HEK293 (cell line): ENCODE measurements around the gene LPGAT1.

Source experiments
- CTCF ChIA-PET: fragments of 350-600 bp; formaldehyde crosslinking; extraction: SDS; loops from one replicate; lab custom pipeline; 2021; ENCODE audit warnings: antibody characterized with exemption; lab: Yijun Ruan, JAX
- POLR2A ChIA-PET: fragments of 300-600 bp; formaldehyde crosslinking; extraction: SDS; loops from one replicate; lab custom pipeline; 2020; ENCODE audit warnings: antibody characterized with exemption, inconsistent platforms; lab: Yijun Ruan, JAX
- H3K27ac ChIP-seq: fragments of 200-500 bp; sonication (Bioruptor generic); 2 replicates; pipeline ENCODE4 v1.5.1; 2014; ENCODE audit warnings: low read depth, low read length, control low read depth, inconsistent platforms; ENCODE audit errors: extremely low read depth
- H3K36me3 ChIP-seq, 2 experiments: fragments of 200-500 bp in 1 of 2; sonication (Bioruptor generic) in 1 of 2; 1 replicate in 1 of 2; 2 replicates in 1 of 2; pipeline ENCODE4 v1.5.1; 2014 to 2017; ENCODE audit warnings: inconsistent platforms in 2 of 2, low read length in 2 of 2; ENCODE audit not compliant: control insufficient read depth in 2 of 2, insufficient read depth in 1 of 2
- H3K4me1 ChIP-seq: fragments of 200-500 bp; sonication (Bioruptor generic); 2 replicates; pipeline ENCODE4 v1.5.1; 2014; ENCODE audit warnings: mild to moderate bottlenecking, low read length, inconsistent platforms; ENCODE audit not compliant: control insufficient read depth, insufficient read depth
- H3K4me3 ChIP-seq: 2 replicates; pipeline ENCODE4 v1.5.1; 2011; ENCODE audit warnings: low read depth, mild to moderate bottlenecking, control low read depth, low read length, moderate library complexity
- H3K9me3 ChIP-seq: fragments of 200-500 bp; sonication (Bioruptor generic); 2 replicates; pipeline ENCODE4 v1.5.1; 2014; ENCODE audit warnings: low read depth, low read length, inconsistent platforms; ENCODE audit not compliant: control insufficient read depth, insufficient read depth
- IKZF3 ChIP-seq: fragments of 450-650 bp; IDR thresholded peaks from 2 replicates; pipeline ENCODE4 v1.5.0; 2018; ENCODE audit warnings: missing biosample characterization, mild to moderate bottlenecking, missing genetic modification characterization, moderate library complexity
- KLF16 ChIP-seq: fragments of 450-650 bp; formaldehyde crosslinking; IDR thresholded peaks from 2 replicates; pipeline ENCODE4 v1.5.1; 2017; ENCODE audit warnings: missing biosample characterization, missing genetic modification characterization
- KLF9 ChIP-seq: fragments of 450-650 bp; formaldehyde crosslinking; IDR thresholded peaks from 2 replicates; pipeline ENCODE4 v1.5.1; 2016; ENCODE audit warnings: missing biosample characterization, missing genetic modification characterization, low read depth
- PRDM1 ChIP-seq: fragments of 450-650 bp; formaldehyde crosslinking; IDR thresholded peaks from 2 replicates; pipeline ENCODE4; 2016; ENCODE audit warnings: missing biosample characterization, missing genetic modification characterization
- SP3 ChIP-seq: fragments of 450-650 bp; formaldehyde crosslinking; IDR thresholded peaks from 2 replicates; pipeline ENCODE4 v1.5.1; 2016; ENCODE audit warnings: missing biosample characterization, missing genetic modification characterization
- ZBTB1 ChIP-seq: fragments of 450-650 bp; formaldehyde crosslinking; IDR thresholded peaks from 2 replicates; pipeline ENCODE4 v1.5.1; 2016; ENCODE audit warnings: missing biosample characterization, missing genetic modification characterization
- ZBTB21 ChIP-seq: fragments of 450-650 bp; formaldehyde crosslinking; IDR thresholded peaks from 2 replicates; pipeline ENCODE4 v1.5.1; 2017; ENCODE audit warnings: missing biosample characterization, missing genetic modification characterization
- ZBTB48 ChIP-seq: fragments of 450-650 bp; formaldehyde crosslinking; IDR thresholded peaks from 2 replicates; pipeline ENCODE4 v1.5.1; 2016; ENCODE audit warnings: missing biosample characterization, missing genetic modification characterization
- ZBTB6 ChIP-seq: fragments of 450-650 bp; formaldehyde crosslinking; IDR thresholded peaks from 2 replicates; pipeline ENCODE4 v1.5.1; 2017; ENCODE audit warnings: missing biosample characterization, missing genetic modification characterization
- ZFP41 ChIP-seq: fragments of 450-650 bp; formaldehyde crosslinking; IDR thresholded peaks from 2 replicates; pipeline ENCODE4 v1.5.1; 2016; ENCODE audit warnings: missing biosample characterization, missing genetic modification characterization, borderline replicate concordance
- ZFP69B ChIP-seq: fragments of 450-650 bp; formaldehyde crosslinking; IDR thresholded peaks from 2 replicates; pipeline ENCODE4 v1.5.1; 2016; ENCODE audit warnings: missing biosample characterization, missing genetic modification characterization
- ZNF132 ChIP-seq: fragments of 450-650 bp; formaldehyde crosslinking; IDR thresholded peaks from 2 replicates; pipeline ENCODE4 v1.5.1; 2017; ENCODE audit warnings: missing biosample characterization, missing genetic modification characterization, borderline replicate concordance
- ZNF175 ChIP-seq: fragments of 450-650 bp; formaldehyde crosslinking; IDR thresholded peaks from 2 replicates; pipeline ENCODE4 v1.5.1; 2016; ENCODE audit warnings: missing biosample characterization, missing genetic modification characterization
- ZNF223 ChIP-seq: fragments of 450-650 bp; formaldehyde crosslinking; IDR thresholded peaks from 2 replicates; pipeline ENCODE4 v1.5.1; 2016; ENCODE audit warnings: missing biosample characterization, missing genetic modification characterization
- ZNF23 ChIP-seq: fragments of 450-650 bp; formaldehyde crosslinking; IDR thresholded peaks from 2 replicates; pipeline ENCODE4 v1.5.1; 2016; ENCODE audit warnings: missing biosample characterization, missing genetic modification characterization, borderline replicate concordance
- ZNF24 ChIP-seq: fragments of 450-650 bp; formaldehyde crosslinking; IDR thresholded peaks from 2 replicates; pipeline ENCODE4 v1.5.1; 2016; ENCODE audit warnings: missing biosample characterization, missing genetic modification characterization
- ZNF354C ChIP-seq: fragments of 450-650 bp; formaldehyde crosslinking; IDR thresholded peaks from 2 replicates; pipeline ENCODE4 v1.5.1; 2016; ENCODE audit warnings: missing biosample characterization, missing genetic modification characterization, low read depth, borderline replicate concordance
- ZNF37A ChIP-seq: fragments of 450-650 bp; IDR thresholded peaks from 2 replicates; pipeline ENCODE4 v1.5.1; 2018; ENCODE audit warnings: missing biosample characterization, missing genetic modification characterization
- ZNF488 ChIP-seq: fragments of 450-650 bp; formaldehyde crosslinking; IDR thresholded peaks from 2 replicates; pipeline ENCODE4 v1.5.1; 2016; ENCODE audit warnings: missing biosample characterization, missing genetic modification characterization
- ZNF513 ChIP-seq: fragments of 450-650 bp; IDR thresholded peaks from 2 replicates; pipeline ENCODE4 v1.5.1; 2018; ENCODE audit warnings: missing biosample characterization, missing genetic modification characterization
- ZNF548 ChIP-seq: fragments of 450-650 bp; formaldehyde crosslinking; IDR thresholded peaks from 2 replicates; pipeline ENCODE4 v1.5.1; 2016; ENCODE audit warnings: missing biosample characterization, missing genetic modification characterization
- ZNF549 ChIP-seq: fragments of 450-650 bp; IDR thresholded peaks from 2 replicates; pipeline ENCODE4 v1.5.1; 2018; ENCODE audit warnings: missing biosample characterization, missing genetic modification characterization, mild to moderate bottlenecking, inconsistent platforms, moderate library complexity
- ZNF600 ChIP-seq: fragments of 450-650 bp; formaldehyde crosslinking; IDR thresholded peaks from 2 replicates; pipeline ENCODE4 v1.5.1; 2016; ENCODE audit warnings: missing biosample characterization, missing genetic modification characterization
- ZNF629 ChIP-seq: fragments of 450-650 bp; formaldehyde crosslinking; IDR thresholded peaks from 2 replicates; pipeline ENCODE4 v1.5.1; 2017; ENCODE audit warnings: missing biosample characterization, missing genetic modification characterization
- ZNF658 ChIP-seq: fragments of 450-650 bp; formaldehyde crosslinking; IDR thresholded peaks from 2 replicates; pipeline ENCODE4; 2016; ENCODE audit warnings: missing biosample characterization, missing genetic modification characterization
- ZNF791 ChIP-seq: fragments of 450-650 bp; formaldehyde crosslinking; IDR thresholded peaks from 2 replicates; pipeline ENCODE4 v1.5.1; 2016; ENCODE audit warnings: missing biosample characterization, missing genetic modification characterization

LPGAT1 gene

GRCh38 chr1:211843507-211844298 lies 13.1 kb upstream of the LPGAT1 start:
- CTCF ChIA-PET: interaction anchor here (0.6 to 1.4 kb wide), 4 partner anchors 11 to 96 kb away, joined by 3 to 4 read pairs (median 3); no protein-coding TSS in a partner anchor
- TF ChIP-seq ZNF791 (tag by site-specific recombination) (no peak), IKZF3 (tag by site-specific recombination) (no peak), ZNF24 (tag by site-specific recombination) (no peak), ZNF354C (no peak), ZNF513 (tag by site-specific recombination) (no peak), ZNF549 (tag by site-specific recombination) (no peak), ZNF175 (tag by site-specific recombination) (no peak)
- Histone ChIP-seq H3K4me3 (no peak overlapping the region), H3K4me1 (no peaks in the 10 kb centered on the region), H3K27ac (no peak overlapping the region), H3K9me3 (no peaks in the 10 kb centered on the region), H3K36me3 (no peaks in the 10 kb centered on the region)
- POLR2A ChIA-PET: no interaction called here

- ChIA-PET POLR2A (no interaction called here), CTCF (interaction anchor here (0.6 to 1.4 kb wide), 3 partner anchors 11 to 192 kb away, joined by 3 read pairs; no protein-coding TSS in a partner anchor)
- Histone ChIP-seq H3K27ac (no peak overlapping the region), H3K4me1 (no peaks in the 10 kb centered on the region), H3K36me3 (no peaks in the 10 kb centered on the region), H3K4me3 (no peak overlapping the region), H3K9me3 (no peaks in the 10 kb centered on the region)
- TF ChIP-seq PRDM1 (peak; percentile 96), KLF16 (tag by site-specific recombination) (no peak), ZNF223 (tag by site-specific recombination) (no peak), ZNF37A (tag by site-specific recombination) (no peak), ZBTB21 (tag by site-specific recombination) (no peak), SP3 (tag by site-specific recombination) (no peak)
Observed at GRCh38 chr1:211843018-211843417, 12.5 kb upstream of the LPGAT1 start.

- Histone ChIP-seq H3K9me3 (no peaks in the 10 kb centered on the region), H3K4me1 (no peaks in the 10 kb centered on the region), H3K36me3 (no peaks in the 10 kb centered on the region), H3K4me3 (no peak overlapping the region), H3K27ac (no peak overlapping the region)
- CTCF ChIA-PET: interaction anchor here (0.6 to 1.4 kb wide), 5 partner anchors 12 to 192 kb away, joined by 3 to 4 read pairs (median 3); no protein-coding TSS in a partner anchor
- POLR2A ChIA-PET: no interaction called here
- TF ChIP-seq ZBTB48 (tag by site-specific recombination) (no peak), ZFP69B (no peak), KLF9 (tag by site-specific recombination) (no peak), ZBTB1 (no peak), ZNF600 (tag by site-specific recombination) (no peak), ZNF23 (tag by site-specific recombination) (no peak), ZFP41 (tag by site-specific recombination) (no peak), ZNF548 (tag by site-specific recombination) (no peak), ZNF132 (tag by site-specific recombination) (no peak), ZNF488 (no peak), ZNF629 (tag by site-specific recombination) (no peak), ZBTB6 (no peak), ZNF658 (tag by site-specific recombination) (no peak)
Observed at GRCh38 chr1:211842518-211842917, 12.0 kb upstream of the LPGAT1 start.
